GM15510 (cell line): Measurements from ENCODE around the gene KLLN.

Experiments used
- POLR2A ChIP-seq: IDR thresholded peaks from 3 replicates; pipeline ENCODE4 v1.6.1; 2011; ENCODE audit warnings: borderline replicate concordance; ENCODE audit not compliant: insufficient read length; ENCODE audit errors: extremely low read depth

Gene KLLN

GRCh38 chr10:87863053-87863943 is at the start of gene KLLN, which contains the start of gene PTEN:
Gene KLLN (minus strand): TSS chr10:87863533. CDS start chr10:87862487, 1,046 bp downstream.
Gene PTEN (plus strand): TSS chr10:87863625. CDS start chr10:87864470, 845 bp downstream.
- peak; percentile 79 for TF ChIP-seq POLR2A

DNA sequence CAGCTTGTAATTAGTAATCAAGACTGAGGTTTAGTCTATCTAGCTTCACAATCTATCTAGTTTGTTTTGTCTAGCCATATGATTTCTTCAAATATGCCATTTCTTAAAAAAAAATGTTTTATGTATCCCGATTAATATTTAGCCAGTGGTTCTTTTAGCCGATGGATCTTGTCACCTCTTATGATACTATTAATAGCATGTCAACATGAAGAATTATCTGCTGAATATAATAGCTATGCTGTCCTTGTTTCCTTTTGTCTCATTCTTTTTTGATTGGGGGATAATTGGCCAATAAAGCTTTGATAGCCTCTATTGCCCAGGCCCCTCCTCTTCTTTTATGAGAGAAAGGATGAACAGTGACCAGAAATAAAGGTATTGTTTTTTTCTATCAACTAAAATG is 32.9 kb upstream of the KLLN start:
- no peak for TF ChIP-seq POLR2A

DNA sequence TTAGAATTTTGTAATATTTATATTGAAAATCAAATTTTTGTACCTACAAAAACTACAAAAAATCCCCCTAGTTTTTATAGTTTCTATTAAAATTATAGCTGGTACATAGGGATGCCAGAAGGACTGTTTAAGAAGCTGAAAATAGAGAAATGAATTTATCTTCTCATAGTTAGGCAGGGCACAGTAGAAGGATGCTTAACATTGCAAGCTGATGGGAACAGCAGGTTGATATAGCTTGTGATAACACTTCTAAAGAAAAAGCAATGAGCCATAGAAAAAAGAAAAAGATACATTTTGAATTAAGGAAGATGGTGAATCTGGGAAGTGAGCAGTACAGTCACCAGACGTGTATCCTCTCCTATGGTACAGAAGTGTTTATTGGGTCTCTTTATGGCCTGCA is 32.1 kb upstream of the KLLN start:
- TF ChIP-seq POLR2A: no peak

DNA sequence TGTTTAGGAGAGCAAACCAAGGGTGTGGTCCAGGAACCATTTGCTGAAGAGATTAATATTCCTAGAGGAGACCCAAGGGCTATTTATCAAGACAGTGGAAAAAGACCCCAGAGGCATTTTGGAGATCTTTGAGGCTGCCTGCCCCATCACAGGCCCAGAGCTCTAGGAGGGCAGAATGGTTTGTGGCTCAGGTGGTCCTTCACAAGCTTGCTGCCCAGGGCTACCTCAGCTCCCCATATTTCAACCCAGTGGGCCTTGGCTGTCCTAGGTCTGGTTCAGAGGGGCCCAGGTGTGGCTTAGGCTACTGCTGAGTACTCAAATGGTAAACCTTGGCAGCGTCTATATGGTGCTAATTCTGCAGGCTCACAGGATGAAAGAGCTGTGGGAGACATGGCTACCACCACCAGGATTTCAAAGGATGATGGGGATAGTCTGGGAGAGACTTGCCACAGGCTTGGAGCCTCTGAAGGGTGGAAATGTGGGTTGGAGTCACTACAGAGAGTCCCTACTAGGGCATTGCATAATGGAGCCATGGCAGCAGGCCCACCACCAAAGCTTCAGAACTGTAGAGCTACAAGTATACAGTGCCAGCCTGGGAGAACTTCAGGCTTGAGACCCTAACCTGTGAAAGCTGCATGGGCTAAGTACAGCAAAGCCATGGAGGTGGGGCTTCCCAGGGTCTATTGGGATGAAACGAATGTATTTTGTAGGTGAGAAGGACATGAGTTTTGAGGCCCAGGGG is 24.4 kb upstream of the KLLN start:
- TF ChIP-seq POLR2A: no peak

- TF ChIP-seq POLR2A: no peak
Observed at GRCh38 chr10:87887146-87887545, 23.8 kb upstream of the KLLN start.

DNA sequence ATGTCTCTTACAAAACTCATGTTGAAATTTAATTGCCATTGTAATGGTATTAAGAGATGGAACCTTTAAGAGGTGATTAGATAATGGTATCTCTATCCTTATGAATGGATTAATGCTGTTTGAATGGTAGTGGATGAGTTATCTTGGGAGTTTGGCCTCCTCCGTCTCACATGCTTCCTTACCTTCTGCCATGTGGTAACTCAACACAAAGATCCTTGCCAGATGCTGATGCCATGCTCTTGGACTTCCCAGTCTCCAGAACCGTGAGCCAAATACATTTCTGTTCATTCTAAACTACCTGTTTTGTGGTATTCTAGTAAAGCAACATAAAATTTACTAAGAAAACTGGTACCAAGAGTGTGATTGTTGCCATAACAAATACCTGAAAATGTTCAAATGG is 23.3 kb upstream of the KLLN start:
- TF ChIP-seq POLR2A: no peak

DNA sequence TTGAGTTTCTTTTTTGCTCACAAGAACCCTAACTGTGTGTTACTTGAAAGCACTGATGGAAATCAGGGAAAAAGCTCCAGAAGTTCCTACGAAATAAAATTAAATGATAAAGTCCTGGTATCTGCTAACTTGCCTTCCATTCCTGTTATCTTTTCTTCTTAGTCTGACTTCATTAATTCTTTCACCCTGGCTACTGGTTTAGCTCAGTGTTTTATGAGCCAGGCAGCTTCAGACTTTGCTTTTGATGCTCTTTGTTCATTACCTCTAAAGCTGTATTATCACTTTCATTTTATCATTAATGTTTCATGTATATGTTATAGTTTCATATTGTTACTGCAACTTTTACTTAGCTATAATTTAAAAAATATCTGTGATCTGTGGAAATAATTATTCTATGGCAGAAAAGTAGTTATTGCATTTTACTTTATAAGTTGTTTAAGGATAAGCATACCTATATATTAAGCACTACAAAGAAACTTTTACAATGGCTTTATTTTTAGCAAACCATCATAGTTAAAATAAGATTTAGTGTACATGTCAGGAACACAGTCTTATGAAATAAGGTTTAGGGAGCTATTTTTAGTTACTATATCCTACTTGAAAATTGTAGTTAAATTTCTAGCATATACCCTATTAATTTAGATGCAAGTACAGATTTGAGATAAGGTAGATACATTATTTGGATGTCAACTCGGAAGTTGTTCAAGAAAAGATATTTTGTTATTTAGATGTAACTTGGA is 19.4 kb upstream of the KLLN start:
- no peak for TF ChIP-seq POLR2A

DNA sequence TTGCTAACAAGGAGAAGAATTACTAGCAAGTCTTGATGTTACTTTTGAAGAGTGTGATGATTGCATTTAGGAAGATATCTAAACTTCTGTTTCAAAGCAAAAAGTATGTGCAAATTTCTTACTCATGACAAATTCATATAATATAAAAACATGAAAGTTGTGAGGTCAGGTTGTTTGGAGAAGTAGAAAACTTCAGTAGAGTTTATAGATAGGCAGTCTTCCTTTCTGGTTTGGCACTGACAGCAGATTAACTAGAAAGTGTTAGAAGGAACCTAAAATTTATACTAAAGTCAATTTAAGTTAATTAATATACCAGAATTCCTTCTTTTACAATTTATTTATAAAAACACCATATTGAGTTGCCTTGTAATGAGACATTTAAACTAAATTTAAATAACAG is 17.0 kb upstream of the KLLN start:
- TF ChIP-seq POLR2A: no peak

GRCh38 chr10:87878664-87879459 is 15.5 kb upstream of the KLLN start:
- TF ChIP-seq POLR2A: no peak

GRCh38 chr10:87875929-87876571 is 12.7 kb upstream of the KLLN start:
- no peak for TF ChIP-seq POLR2A

GRCh38 chr10:87873656-87874055 is 10.3 kb upstream of the KLLN start:
- TF ChIP-seq POLR2A: no peak

GRCh38 chr10:87872828-87873227 is 9.5 kb upstream of the KLLN start:
- TF ChIP-seq POLR2A: no peak

DNA sequence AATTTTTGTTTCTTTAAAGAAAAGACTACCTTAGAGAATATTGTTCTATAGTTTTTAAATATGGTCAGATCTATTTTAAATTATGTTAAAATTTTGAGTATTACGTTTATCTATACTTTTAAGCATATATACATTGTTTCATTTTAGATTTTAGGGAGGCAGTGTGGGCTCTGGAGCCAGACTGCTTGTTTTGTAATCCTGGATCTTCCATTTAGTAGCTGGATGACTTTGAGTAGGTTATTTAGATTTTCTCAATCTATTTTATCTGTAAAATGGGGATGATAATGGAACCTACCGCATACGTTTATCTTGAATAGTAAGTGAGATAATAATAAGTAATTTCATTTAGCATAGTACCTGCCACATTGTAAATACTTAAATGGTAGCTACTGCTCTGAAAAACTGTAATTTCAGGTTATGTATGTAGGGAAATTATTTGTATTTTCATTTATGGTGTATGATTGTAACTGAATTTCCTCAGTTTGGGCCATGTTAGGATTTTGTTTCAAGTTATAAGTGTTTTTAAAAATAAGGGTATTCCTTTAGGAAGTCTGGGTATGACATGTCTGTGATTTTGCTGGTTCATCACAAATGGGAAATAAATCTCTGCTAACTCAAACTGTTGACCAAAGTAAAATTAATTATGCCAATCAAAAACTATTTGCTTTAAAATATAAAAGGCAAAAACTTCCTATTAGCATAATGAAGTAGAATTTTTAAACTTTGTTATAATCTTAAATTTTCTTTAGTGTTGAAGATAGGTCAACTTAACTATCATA is 6.6 kb upstream of the KLLN start:
- TF ChIP-seq POLR2A: no peak

DNA sequence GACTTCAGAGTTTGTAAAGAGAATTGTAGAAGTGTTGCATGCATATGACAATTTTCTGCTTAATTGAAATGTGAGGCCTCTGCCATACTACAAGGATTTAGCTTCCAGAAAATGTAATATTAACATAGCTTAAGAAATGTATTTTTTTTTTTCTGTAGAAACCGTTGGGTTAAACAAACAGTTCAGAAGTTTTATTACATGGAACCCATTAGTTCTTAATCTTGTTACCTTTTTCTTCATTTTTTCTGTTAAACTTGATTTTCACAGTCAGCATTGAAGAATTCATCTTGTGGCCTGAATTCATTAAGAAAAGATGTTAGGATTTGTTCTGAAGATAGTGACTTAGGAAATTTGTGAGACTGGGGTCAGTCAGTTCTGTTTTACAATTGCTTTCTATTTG is 4.9 kb upstream of the KLLN start:
- no peak for TF ChIP-seq POLR2A

DNA sequence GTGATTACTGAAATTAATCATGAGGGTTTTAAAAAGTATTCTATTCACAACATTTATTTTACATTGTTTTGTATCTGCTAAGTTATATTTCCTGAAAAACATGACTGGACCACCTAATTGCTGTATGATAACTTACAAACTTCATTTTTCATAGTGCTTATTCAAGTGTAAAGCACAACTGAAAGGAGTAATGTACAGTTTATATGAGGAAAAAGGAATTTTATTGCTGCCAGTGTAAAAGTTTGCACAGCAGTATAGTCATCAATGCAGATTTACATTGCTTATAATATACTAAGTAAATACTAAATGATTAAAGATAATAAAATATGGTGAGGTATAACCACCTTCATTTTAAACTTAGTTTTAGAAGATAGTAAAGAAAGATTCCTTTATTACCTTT is 4.1 kb upstream of the KLLN start:
- no peak for TF ChIP-seq POLR2A
